CD4-positive, alpha-beta T cell (primary cell): ENCODE results near the gene PSEN1. TPM values are rescaled to one million over a fixed set of nuclear protein-coding genes. Genes with fewer than 3 reads are reported as not detected.

Experiments used
- ATAC-seq: fragments of 200-7000 bp; cut with Tn5 transposase; one replicate; pipeline ENCODE4 v1.10.0; 2022; ENCODE audit warnings: mild to moderate bottlenecking; ENCODE audit not compliant: poor library complexity
- CTCF ChIA-PET: fragments of 350-600 bp; sonication (Branson Sonifier 250); formaldehyde crosslinking; loops from one replicate; lab custom pipeline; 2021; ENCODE audit warnings: antibody characterized with exemption, inconsistent platforms; lab: Charles Lee
- POLR2A ChIA-PET: fragments of 350-600 bp; sonication (Branson Sonifier 250); formaldehyde crosslinking; loops from one replicate; lab custom pipeline; 2021; ENCODE audit warnings: antibody characterized with exemption, inconsistent platforms; lab: Charles Lee
- DNase-seq, 14 experiments: peaks; one replicate each; pipeline ENCODE4 v3.0.0-alpha.2; 2013 to 2020; ENCODE audit warnings: mixed read lengths in 2 of 14
- H3K27ac ChIP-seq, 2 donors: one replicate each; pipeline versions ENCODE4 v1.5.1 to v1.7.0; 2013; ENCODE audit warnings: low read length in 2 of 2, low read depth in 1 of 2, mild to moderate bottlenecking in 1 of 2
- H3K27me3 ChIP-seq, 2 experiments: 1 replicate in 1 of 2; 2 replicates in 1 of 2; pipeline versions ENCODE4 v1.6.1 to v1.7.0; 2013; ENCODE audit warnings: low read length in 2 of 2, control low read depth in 1 of 2, mild to moderate bottlenecking in 1 of 2, moderate library complexity in 1 of 2; ENCODE audit not compliant: insufficient read depth in 2 of 2, control insufficient read depth in 1 of 2
- H3K36me3 ChIP-seq: one replicate; pipeline ENCODE4 v1.6.1; 2013; ENCODE audit warnings: low read length, control low read depth; ENCODE audit not compliant: insufficient read depth
- H3K4me1 ChIP-seq: one replicate; pipeline ENCODE4 v1.6.1; 2013; ENCODE audit warnings: low read length, control low read depth; ENCODE audit not compliant: insufficient read depth
- H3K4me3 ChIP-seq: one replicate; pipeline ENCODE4 v1.5.1; 2013; ENCODE audit warnings: mild to moderate bottlenecking, low read length, moderate library complexity
- H3K9me3 ChIP-seq, 2 experiments: 1 replicate in 1 of 2; 2 replicates in 1 of 2; pipeline versions ENCODE4 v1.6.1 to v1.7.0; 2013; ENCODE audit warnings: low read length in 2 of 2, mild to moderate bottlenecking in 2 of 2, control low read depth in 1 of 2, moderate library complexity in 1 of 2; ENCODE audit not compliant: control insufficient read depth in 1 of 2, insufficient read depth in 1 of 2
- H3K27ac Mint-ChIP-seq: one replicate; pipeline ENCODE4 v1.8.0; 2020; ENCODE audit warnings: mixed read lengths
- H3K27me3 Mint-ChIP-seq: one replicate; pipeline ENCODE4 v1.8.0; 2021; ENCODE audit warnings: mixed read lengths
- H3K36me3 Mint-ChIP-seq: one replicate; pipeline ENCODE4 v1.8.0; 2021; ENCODE audit warnings: low read depth, mixed read lengths
- H3K4me1 Mint-ChIP-seq: one replicate; pipeline ENCODE4 v1.8.0; 2021; ENCODE audit warnings: low read depth, mixed read lengths
- H3K4me3 Mint-ChIP-seq: one replicate; pipeline ENCODE4 v1.8.0; 2020; ENCODE audit warnings: mild to moderate bottlenecking, mixed read lengths
- H3K9me3 Mint-ChIP-seq: one replicate; pipeline ENCODE4 v1.8.0; 2020; ENCODE audit warnings: mixed read lengths
- intact Hi-C, 2 experiments: fragments of 100-400 bp; cut with DNase I in 1 of 2; cut with micrococcal nuclease in 1 of 2; formaldehyde crosslinking; loops; one replicate each; pipeline versions ENCODE4 v1.15.1 to v1.9.0; 2023 to 2025; cut with DNase I, micrococcal nuclease
- total RNA-seq, 174 experiments: library from RNA in 2 of 174; stranded (reverse) in 2 of 174; gene quantifications; one replicate each; pipeline ENCODE4 v1.2.3 and lab custom pipeline; 2021 to 2026
- TF ChIP-seq, protein P1 (sequence below): fragments of 200-600 bp; IDR thresholded peaks from one replicate; pipeline ENCODE4 v1.8.0; 2022; ENCODE audit warnings: antibody characterized with exemption, mild to moderate bottlenecking

PSEN1 gene
- total RNA-seq, 2 experiments from 2014 or later, result 27.1 to 28.3 TPM

DNA sequence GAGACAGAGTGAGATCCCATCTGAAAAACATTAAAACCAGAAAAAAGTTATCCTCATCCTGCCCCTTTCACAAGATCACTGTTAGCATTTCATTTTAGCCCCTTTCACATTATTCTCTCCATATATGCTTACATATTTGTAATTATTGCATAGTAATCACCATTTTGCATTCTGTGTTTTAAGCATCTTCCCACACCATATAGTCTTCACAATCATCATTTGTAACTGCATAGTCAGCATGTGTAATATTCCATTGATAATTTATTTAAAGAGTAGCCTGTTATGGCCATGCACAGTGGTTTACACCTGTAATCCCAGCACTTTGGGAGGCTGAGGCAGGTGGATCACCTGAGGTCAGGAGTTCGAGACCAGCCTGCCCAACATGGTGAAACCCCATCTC lies 112.8 kb downstream of the PSEN1 start:
- Histone ChIP-seq H3K27ac (no peak overlapping the region), H3K4me3 (no peak overlapping the region), H3K36me3 (no peaks in the 10 kb centered on the region), H3K27me3 (peaks cover 16 to 22% of the 10 kb centered on the region in 2 experiments), H3K4me1 (peaks cover 26% of the 10 kb centered on the region), H3K9me3 (peaks cover 0 to 9% of the 10 kb centered on the region in 2 experiments)
- ATAC-seq, result no peak
- Mint-ChIP-seq H3K36me3 (no peaks in the 10 kb centered on the region), H3K4me3 (peak overlapping the region; percentile 5), H3K27ac (no peak overlapping the region), H3K9me3 (no peaks in the 10 kb centered on the region), H3K27me3 (peaks cover 21% of the 10 kb centered on the region), H3K4me1 (peaks cover 13% of the 10 kb centered on the region)
- TF ChIP-seq, protein P1, sequence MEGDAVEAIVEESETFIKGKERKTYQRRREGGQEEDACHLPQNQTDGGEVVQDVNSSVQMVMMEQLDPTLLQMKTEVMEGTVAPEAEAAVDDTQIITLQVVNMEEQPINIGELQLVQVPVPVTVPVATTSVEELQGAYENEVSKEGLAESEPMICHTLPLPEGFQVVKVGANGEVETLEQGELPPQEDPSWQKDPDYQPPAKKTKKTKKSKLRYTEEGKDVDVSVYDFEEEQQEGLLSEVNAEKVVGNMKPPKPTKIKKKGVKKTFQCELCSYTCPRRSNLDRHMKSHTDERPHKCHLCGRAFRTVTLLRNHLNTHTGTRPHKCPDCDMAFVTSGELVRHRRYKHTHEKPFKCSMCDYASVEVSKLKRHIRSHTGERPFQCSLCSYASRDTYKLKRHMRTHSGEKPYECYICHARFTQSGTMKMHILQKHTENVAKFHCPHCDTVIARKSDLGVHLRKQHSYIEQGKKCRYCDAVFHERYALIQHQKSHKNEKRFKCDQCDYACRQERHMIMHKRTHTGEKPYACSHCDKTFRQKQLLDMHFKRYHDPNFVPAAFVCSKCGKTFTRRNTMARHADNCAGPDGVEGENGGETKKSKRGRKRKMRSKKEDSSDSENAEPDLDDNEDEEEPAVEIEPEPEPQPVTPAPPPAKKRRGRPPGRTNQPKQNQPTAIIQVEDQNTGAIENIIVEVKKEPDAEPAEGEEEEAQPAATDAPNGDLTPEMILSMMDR, result no peak
- intact Hi-C loops, result no loop called here
- ChIA-PET POLR2A (no interaction called here), CTCF (no interaction called here)
- DNase-seq, result no peak

DNA sequence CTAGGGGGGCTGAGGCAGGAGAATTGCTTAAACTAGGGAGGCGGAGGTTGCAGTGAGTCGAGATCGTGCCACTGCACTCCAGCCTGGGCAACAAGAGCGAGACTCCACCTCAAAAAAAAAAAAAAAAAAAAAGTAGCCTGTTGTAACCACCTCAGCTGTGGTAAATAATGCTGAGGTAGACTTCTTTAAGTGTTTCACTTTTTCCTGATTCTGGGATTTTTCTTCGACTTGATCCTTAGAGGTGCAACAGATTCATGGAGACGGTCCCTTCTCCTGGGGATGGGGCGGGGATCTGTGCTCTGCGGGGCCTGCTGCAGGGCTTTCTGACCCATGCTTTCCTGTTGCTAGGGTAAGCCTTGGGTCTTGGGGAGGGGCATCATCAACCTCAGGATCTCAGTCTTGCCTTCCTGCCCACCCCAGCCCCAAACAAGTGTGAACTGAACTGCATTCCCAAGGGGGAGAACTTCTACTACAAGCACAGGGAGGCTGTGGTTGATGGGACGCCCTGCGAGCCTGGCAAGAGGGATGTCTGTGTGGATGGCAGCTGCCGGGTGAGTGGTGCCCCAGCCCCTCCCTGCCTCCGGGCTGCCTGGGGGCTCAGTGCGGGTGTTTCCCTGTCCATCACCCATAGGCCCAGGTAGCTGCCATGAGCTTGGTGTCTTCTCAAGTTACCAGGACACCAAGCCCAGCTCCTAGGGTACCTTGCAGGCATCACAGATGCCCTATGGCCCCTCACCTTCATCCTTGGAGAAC lies 113.4 kb downstream of the PSEN1 start:
- Mint-ChIP-seq H3K27me3 (peaks cover 15% of the 10 kb centered on the region), H3K36me3 (no peaks in the 10 kb centered on the region), H3K27ac (no peak overlapping the region), H3K9me3 (no peaks in the 10 kb centered on the region), H3K4me3 (no peak overlapping the region), H3K4me1 (peaks cover 13% of the 10 kb centered on the region)
- ATAC-seq (no peak), DNase-seq (peak in 1 of 14 experiments; percentile 2)
- H3K4me1 ChIP-seq, result peaks cover 26% of the 10 kb centered on the region
- H3K27me3 ChIP-seq, result peaks cover 9 to 15% of the 10 kb centered on the region in 2 experiments
- no peak overlapping the region for H3K27ac ChIP-seq
- H3K4me3 ChIP-seq, result no peak overlapping the region
- TF ChIP-seq, protein P1, result no peak
- CTCF ChIA-PET, result no interaction called here
- intact Hi-C loops, result no loop called here
- no peaks in the 10 kb centered on the region for H3K36me3 ChIP-seq
- peaks cover 0 to 2% of the 10 kb centered on the region in 2 experiments for H3K9me3 ChIP-seq
- POLR2A ChIA-PET, result no interaction called here

DNA sequence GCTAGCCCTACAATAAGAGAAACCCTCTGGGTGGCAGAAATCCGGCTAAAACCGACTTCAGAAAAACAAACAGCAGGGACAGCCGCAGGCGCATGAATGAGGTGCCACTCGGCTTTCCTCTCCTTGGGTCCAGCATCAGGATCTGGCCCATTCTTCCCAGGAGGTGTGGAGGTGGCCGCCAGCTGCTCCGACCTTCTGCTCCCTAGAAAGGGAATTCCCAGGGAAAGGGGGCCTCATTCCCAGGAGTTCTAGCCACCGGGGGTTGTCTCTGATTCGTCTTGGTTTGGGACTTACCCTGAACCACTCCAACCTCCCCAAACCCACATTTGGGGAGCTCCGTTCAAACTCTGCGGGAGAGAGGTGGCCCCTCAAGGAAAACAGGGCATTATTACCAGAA lies 114.0 kb downstream of the PSEN1 start:
- no peak overlapping the region for H3K27ac ChIP-seq
- POLR2A ChIA-PET, result no interaction called here
- Mint-ChIP-seq H3K4me3 (no peak overlapping the region), H3K4me1 (peaks cover 13% of the 10 kb centered on the region), H3K27me3 (peaks cover 9% of the 10 kb centered on the region), H3K9me3 (no peaks in the 10 kb centered on the region), H3K27ac (no peak overlapping the region), H3K36me3 (no peaks in the 10 kb centered on the region)
- TF ChIP-seq, protein P1, result no peak
- peaks cover 23% of the 10 kb centered on the region for H3K4me1 ChIP-seq
- CTCF ChIA-PET, result no interaction called here
- no peak overlapping the region for H3K4me3 ChIP-seq
- no peaks in the 10 kb centered on the region for H3K9me3 ChIP-seq
- H3K27me3 ChIP-seq, result peaks cover 5 to 9% of the 10 kb centered on the region in 2 experiments
- DNase-seq, result no peak
- ATAC-seq, result no peak
- intact Hi-C loops, result no loop called here
- H3K36me3 ChIP-seq, result no peaks in the 10 kb centered on the region
